Measurements from ENCODE around the gene HP. TPM values are rescaled to one million over a fixed set of nuclear protein-coding genes. Genes with fewer than 3 reads are reported as not detected.

The HP gene
- polyA plus RNA-seq, 3 donors = 0.47 to 0.78 (median 0.51) TPM

DNA sequence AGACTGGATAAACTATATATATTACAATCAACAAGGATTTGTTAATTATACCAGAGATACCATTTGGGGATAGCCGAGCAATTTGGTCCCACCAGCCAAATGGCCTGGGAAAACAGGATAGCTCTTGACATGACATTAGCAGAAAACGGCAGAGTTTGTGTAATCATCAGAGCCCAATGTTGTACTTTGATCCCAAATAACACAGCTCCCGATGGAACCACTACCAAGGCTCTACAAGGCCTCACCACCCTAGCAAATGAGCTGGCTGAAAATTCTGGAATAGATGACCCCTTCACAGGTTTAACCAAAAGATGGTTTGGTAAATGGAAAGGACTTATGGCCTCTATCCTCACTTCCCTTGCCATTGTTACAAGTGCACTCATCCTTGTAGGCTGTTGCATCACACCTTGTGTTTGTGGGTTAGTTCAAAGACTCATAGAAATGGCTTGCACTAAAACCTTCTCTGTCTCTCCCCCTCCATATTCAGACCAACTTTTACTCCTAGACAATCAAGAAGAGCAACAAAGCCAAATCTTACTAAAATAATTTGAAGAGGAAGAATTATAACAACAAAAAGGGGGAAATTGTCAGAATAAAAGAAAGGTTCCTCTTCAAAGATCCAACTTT is 29.6 kb downstream of the HP start:
- DNase-seq (ENCODE audit: low read depth in 3 of 3, low spot score in 2 of 3) = no peak

DNA sequence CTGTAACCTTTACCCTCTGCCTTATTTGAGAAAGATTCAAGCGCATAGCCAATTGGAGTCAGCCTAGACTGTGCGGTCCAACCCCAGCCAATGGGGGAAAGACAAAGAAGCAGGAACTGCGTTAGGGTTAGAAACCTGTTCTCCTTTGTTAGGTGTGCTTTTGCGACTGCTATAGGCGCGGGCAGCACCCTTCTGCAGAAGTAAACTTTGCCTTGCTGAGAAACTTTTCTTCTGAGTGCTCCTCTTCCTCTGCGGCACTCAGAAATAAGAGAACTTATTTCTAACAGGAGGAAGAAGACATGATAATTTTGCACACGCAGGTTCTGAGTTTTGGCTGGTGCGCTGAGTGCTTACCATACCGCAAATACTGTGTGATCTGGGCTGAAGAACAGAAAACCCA is 30.1 kb downstream of the HP start:
- DNase-seq (ENCODE audit: low read depth in 3 of 3, low spot score in 2 of 3) = no peak

DNA sequence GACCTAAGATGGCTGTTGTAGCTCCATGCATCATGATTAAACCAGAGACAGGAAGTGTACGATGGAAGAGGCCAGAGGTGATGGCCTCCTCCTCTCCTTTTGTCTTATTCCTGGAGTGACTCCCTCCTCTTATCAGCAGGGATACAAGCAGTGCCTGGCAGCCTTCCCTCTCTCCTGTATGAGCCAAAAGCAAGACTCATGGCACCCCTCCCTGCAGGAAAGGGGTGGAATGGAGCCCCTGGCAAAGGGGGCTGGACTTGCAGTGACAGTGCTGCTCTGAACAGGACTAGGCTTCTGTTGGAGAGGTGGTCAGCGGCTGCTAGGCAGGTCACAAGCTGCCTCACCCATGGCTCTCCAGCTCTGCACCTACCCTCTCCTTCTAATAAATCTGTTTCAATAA is 30.7 kb downstream of the HP start:
- no peak for DNase-seq (ENCODE audit: low read depth in 3 of 3, low spot score in 2 of 3)

DNA sequence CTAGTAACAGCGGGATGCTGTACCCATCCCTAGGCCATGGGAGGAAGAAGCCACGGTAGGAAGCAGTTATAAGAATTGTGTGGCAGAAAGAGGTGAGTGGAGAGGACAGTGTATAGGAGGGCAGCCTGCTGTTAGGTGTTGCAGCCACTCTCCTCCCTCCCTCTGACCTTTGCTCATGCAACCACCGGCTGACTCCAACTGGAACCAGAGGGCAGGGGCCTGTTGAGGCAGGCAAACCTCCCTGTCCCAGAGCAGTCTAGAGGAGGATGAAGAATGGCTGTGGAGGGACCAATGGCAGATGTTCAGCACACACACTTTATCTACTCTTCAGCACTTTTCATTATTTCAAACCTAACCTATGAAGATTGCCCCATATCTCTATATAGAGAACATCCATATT is 36.9 kb downstream of the HP start:
- DNase-seq (ENCODE audit: low read depth in 3 of 3, low spot score in 2 of 3) = no peak

DNA sequence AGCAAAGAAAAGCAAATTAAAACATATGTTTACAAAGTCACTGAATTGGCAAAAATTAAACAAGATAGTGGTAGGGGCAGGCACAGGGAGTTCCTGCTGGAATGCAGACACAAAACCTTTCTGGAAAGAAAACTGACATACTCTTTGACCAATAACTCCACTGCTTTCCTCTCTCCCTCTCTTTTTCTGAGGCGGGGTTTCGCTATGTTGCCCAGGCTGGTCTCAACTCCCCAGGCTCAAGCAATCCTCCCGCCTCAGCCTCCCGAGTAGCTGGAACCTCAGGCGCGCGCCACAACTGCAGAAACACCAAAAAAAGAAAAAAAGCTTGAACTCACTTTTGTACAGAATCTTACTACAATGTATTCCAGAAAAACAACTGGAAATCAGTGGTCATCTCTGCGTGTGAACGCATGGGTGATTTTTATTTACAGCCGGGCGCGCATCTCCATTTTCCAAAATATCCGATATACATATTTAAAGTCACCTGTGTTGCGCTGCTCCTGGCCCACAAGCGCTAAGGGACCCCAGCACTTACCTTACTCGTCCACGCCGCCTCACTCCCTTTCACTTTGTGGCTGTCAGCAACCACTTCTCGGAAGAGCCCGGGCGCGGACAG is 38.6 kb downstream of the HP start:
- DNase-seq (ENCODE audit: low read depth in 3 of 3, low spot score in 2 of 3) = peak in 1 of 3 donors; percentile 3

DNA sequence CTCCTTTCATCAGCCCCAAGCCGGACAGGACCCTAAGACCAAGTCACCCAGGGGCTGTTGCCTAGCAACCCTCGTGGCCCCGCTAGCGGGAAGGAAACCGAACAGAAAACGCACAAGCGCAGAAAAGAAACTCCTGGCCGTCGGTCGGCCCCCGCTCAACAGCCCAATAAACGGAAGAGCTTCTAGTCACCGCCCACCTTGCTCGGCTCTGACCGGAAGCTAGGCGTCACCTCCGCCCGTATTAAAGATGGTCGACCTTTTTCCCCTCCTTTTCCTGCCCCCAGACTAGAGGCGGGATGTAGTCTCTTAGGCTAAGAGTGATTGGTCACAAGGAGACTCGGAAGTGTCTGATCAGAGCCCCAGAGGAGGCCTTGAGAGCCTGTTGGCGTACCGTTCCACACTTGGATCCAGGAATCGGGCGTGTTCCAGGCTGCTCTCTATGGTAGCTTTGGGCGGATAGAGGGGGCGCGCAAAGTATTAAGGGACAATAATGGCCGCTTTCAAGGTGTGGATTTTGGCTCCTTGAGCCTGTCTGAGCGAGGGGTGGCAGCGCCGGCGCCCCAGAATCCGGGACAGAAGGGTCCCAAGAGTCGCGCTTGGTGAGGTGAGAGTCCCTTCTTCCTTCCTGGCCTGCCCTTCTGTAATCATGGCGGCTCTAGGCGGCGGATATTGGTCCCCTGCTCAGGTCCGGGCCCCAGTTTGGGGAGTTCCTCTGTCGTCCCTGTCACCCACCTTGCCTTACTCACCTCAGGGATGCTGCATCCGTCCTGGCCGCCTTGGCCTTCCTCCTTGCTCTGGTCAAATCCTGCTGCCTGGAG is 39.4 kb downstream of the HP start, which contains the start of the genes DHX38 and TXNL4B:
Gene DHX38 (plus strand): TSS at position 400 of the 818 bp plus-strand sequence. CDS start 2,311 bp downstream, outside the sequence.
Gene TXNL4B (minus strand): TSS at position 173 of the 818 bp plus-strand sequence. CDS start 2,871 bp downstream, outside the sequence.
- DNase-seq (ENCODE audit: low read depth in 3 of 3, low spot score in 2 of 3) = peak; percentile 95 to 98 (median 98)

DNA sequence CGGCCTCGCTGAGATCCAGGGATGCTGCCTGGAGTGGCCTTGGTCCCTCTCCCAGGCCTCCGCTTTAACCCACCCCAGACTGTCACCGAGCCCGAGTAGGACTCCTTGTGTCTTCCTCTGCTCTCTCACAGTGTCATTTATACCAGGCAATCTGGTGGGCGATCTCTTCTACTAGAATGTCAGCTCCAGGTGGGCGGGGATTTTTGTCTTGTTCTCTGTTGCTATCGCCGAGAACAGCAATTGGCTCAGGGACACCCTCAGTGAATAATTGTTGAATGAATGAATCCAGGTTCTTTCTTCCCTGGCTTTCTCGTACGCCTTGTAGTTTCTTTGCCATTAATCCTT is 39.9 kb downstream of the HP start:
- DNase-seq (ENCODE audit: low read depth in 3 of 3, low spot score in 2 of 3) = no peak

DNA sequence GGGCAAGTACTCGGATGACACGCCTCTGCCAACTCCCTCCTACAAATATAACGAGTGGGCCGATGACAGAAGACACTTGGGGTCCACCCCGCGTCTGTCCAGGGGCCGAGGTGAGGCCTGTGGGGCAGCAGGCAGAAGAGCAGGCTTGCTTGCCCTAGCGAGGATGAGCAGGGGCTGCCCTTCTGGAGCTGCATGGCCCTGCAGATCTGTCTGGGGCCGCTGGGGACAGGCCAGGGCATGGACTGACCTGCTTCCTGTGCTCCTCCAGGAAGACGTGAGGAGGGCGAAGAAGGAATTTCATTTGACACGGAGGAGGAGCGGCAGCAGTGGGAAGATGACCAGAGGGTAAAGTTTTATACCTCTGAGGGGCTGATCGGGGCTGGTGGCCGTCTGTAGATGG is 44.6 kb downstream of the HP start:
- no peak for DNase-seq (ENCODE audit: low read depth in 3 of 3, low spot score in 2 of 3)

DNA sequence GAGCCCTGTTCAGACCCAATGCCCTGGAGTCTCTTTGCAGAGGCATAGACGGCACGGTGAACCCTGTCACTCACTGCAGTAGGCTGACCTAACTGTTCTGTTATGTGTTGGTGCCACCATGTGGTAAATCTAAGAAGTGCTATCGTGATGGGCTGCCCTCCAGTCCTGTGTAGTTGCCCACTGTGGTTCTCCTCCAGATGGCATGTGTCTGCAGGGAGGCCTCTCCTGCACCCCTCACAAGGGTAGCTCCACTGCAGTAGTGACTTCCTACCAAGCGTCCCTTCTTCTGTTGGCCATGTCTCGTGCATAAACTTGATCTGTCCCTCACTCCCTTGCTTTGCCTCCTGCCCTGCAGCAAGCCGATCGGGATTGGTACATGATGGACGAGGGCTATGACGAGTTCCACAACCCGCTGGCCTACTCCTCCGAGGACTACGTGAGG is 45.1 kb downstream of the HP start:
- peak in 2 of 3 donors; percentile 10 to 13 for DNase-seq (ENCODE audit: low read depth in 3 of 3, low spot score in 2 of 3)

DNA sequence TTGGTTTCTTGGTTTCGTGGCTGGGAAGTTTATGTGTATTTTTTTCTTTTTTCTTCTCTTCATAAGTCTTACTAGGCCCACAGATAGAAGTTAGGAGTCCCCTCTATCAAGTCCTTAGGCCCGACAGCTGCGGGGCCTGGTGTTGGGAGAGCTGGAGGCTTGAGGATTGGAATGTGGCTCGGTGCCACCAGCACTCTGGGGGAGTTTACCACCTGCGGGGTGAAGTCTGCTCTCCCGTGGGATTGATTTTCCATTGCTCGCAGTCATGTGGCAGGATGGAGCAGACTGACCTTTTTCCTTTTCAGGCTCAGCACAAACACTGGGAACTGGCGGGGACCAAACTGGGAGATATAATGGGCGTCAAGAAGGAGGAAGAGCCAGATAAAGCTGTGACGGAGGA is 46.9 kb downstream of the HP start:
- no peak for DNase-seq (ENCODE audit: low read depth in 3 of 3, low spot score in 2 of 3)

DNA sequence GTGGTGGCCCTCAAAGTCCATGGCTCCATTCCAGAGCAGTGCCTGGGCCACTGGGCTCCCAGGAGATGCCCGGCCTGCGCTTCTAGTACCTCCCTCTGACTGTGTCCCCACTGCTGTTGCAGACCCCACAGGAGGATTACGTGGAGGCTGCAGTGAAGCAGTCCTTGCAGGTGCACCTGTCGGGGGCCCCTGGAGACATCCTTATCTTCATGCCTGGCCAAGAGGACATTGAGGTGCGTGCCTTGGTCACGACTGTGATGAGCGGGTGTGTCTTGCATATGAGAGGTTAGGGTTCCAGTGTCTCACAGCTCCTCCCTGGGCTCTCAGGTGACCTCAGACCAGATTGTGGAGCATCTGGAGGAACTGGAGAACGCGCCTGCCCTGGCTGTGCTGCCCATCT is 50.6 kb downstream of the HP start:
- no peak for DNase-seq (ENCODE audit: low read depth in 3 of 3, low spot score in 2 of 3)

DNA sequence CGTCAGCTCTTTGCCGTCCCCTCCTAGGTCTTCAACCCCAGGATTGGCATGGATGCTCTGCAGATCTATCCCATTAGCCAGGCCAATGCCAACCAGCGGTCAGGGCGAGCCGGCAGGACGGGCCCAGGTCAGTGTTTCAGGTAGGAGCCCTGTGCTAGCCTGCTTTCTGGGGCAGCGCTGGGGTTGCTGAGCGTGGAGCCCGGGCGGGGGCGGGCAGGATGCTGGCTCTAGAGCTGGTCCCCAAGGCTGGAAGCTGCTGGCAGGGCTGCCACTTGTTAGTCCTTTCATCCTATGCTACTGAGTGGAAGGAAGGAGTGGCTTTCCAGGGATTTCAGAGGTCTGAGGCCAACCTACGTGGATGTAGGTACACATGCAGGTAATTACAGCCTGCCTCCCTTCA is 51.7 kb downstream of the HP start:
- DNase-seq (ENCODE audit: low read depth in 3 of 3, low spot score in 2 of 3) = no peak

DNA sequence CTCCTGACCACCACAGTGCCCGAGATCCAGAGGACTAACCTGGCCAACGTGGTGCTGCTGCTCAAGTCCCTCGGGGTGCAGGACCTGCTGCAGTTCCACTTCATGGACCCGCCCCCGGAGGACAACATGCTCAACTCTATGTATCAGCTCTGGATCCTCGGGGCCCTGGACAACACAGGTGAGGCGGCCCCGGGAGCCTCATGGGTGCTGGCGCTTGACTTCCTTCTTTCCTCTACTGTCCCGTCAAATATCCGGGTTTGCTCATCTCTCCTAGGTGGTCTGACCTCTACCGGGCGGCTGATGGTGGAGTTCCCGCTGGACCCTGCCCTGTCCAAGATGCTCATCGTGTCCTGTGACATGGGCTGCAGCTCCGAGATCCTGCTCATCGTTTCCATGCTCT is 53.1 kb downstream of the HP start:
- DNase-seq (ENCODE audit: low read depth in 3 of 3, low spot score in 2 of 3) = no peak

DNA sequence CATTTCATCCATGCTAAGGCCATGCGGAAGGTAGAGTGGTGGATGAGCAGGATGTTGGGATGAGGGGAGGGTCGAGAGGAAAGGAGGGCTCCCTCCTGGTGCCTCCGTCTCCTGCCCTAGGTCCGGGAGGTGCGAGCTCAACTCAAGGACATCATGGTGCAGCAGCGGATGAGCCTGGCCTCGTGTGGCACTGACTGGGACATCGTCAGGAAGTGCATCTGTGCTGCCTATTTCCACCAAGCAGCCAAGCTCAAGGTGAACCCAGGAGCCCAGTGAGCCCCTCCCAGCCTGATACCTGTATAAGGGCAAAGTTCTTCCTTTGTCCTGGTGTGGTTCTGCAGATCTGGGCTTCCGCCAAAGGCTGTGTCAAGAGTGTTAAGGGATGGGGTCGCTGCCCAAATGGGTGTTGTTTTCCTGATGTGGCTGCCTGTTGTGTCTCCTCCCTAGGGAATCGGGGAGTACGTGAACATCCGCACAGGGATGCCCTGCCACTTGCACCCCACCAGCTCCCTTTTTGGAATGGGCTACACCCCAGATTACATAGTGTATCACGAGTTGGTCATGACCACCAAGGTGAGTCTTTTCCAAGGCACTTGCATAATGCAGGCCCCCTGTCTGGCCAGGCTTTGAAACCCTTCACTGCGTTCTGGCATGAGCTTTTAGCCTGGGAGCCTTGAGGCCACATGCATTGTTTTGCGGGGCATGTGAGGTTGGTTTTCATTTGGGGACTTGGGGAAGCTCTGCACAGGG is 54.2 kb downstream of the HP start:
- no peak for DNase-seq (ENCODE audit: low read depth in 3 of 3, low spot score in 2 of 3)

DNA sequence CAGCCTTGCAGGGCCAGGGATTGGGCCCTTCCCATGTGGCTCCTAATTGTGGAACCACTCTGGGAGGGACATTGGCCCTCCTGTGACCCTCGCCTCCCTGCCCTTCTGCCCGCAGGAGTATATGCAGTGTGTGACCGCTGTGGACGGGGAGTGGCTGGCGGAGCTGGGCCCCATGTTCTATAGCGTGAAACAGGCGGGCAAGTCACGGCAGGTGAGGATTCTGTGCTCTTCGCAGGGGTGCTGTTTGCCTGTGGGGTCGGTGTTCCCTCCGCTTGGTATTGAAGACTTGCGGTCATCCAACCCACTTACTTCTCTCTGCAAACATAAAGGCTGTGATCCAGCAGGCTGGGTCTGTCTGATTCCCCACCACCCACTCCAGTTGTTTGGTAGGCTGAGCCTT is 55.0 kb downstream of the HP start:
- DNase-seq (ENCODE audit: low read depth in 3 of 3, low spot score in 2 of 3) = no peak

DNA sequence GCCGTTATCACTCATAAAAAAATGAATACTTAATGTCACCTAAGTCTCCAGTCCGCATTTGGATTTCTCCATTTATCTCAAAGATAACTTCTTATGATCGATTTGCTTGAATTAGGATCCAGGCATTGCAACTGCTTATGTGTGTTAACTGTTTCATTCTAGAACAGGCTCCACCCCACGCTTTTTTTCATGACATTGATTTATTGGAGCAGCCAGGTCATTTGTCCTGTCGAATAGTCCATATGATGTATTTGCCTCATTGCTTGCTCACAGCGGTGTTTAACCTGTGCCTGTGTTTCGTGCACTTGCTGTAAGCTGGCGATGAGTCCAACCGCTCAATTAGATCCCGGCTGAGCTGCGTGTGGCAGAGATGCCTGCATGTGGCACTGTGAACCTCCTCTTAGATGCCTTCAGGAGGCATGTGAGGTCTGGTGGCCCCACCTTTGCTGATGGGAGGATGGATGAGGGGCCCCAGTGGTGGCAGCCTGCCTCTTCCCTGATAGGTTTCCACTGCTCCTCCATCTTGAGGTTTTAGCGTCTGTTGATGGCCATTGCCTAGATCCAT is 55.7 kb downstream of the HP start:
- DNase-seq (ENCODE audit: low read depth in 3 of 3, low spot score in 2 of 3) = no peak

Other genes starting within 250 kb of the HP start
- gene AP1G1, start 245.7 kb upstream of the HP start, polyA plus RNA-seq (ENCODE audit: insufficient read length in 3 of 3) = 10 to 100 TPM; 84.5 to 87.2 (median 84.7) TPM
- 10 to 100 TPM; 35.9 to 36.9 (median 36.6) TPM for gene ATXN1L, start 208.5 kb upstream of the HP start, polyA plus RNA-seq (ENCODE audit: insufficient read length in 3 of 3)
- 10 to 100 TPM; 23.9 to 26.6 (median 26.1) TPM for gene ZNF821, start 170.3 kb upstream of the HP start, polyA plus RNA-seq (ENCODE audit: insufficient read length in 3 of 3)
- 100 to 1,000 TPM; 298 to 301 (median 298) TPM for gene IST1, start 159.0 kb upstream of the HP start, polyA plus RNA-seq (ENCODE audit: insufficient read length in 3 of 3)
- under 1 TPM; 0.03 to 0.07 (median 0.06) TPM for gene PKD1L3, start 54.1 kb upstream of the HP start, polyA plus RNA-seq (ENCODE audit: insufficient read length in 3 of 3)
- 10 to 100 TPM; 13.2 to 14.2 (median 13.7) TPM for gene DHODH, start 45.8 kb upstream of the HP start, polyA plus RNA-seq (ENCODE audit: insufficient read length in 3 of 3)
- gene HPR, start 8.7 kb downstream of the HP start, polyA plus RNA-seq (ENCODE audit: insufficient read length in 3 of 3) = 1 to 10 TPM in 1 of 3 donors, not detected in 2; 2.8 TPM
- gene TXNL4B, start 39.1 kb downstream of the HP start, polyA plus RNA-seq (ENCODE audit: insufficient read length in 3 of 3) = 10 to 100 TPM; 19.1 to 24.2 (median 21.9) TPM
- 10 to 100 TPM; 60.9 to 70.1 (median 64.5) TPM for gene DHX38, start 39.3 kb downstream of the HP start, polyA plus RNA-seq (ENCODE audit: insufficient read length in 3 of 3)
- gene PMFBP1, start 117.7 kb downstream of the HP start, polyA plus RNA-seq (ENCODE audit: insufficient read length in 3 of 3) = 1 to 10 TPM; 2.0 to 4.1 (median 2.5) TPM